Vagina (tissue), 2 donors: ENCODE measurements around the gene SLC26A6. TPM values are rescaled to one million over a fixed set of nuclear protein-coding genes. Genes with fewer than 3 reads are reported as not detected.

Experiments used
- DNase-seq, 2 donors: peaks; one replicate each; pipeline ENCODE4 v3.0.0-alpha.2; 2017; ENCODE audit errors: extremely low spot score in 2 of 2
- H3K27ac ChIP-seq: fragments of 200-600 bp; sonication (generic); one replicate; pipeline ENCODE4 v1.5.1; 2019
- H3K27me3 ChIP-seq: fragments of 200-600 bp; sonication (generic); one replicate; pipeline ENCODE4 v1.5.1; 2019
- H3K36me3 ChIP-seq, 2 donors: fragments of 200-600 bp; sonication (generic); one replicate each; pipeline ENCODE4 v1.5.1; 2017 to 2019
- H3K4me1 ChIP-seq: fragments of 200-600 bp; sonication (generic); one replicate; pipeline ENCODE4 v1.5.1; 2019
- H3K4me3 ChIP-seq, 2 donors: fragments of 200-600 bp; sonication (generic); 1 replicate in 1 of 2; 2 replicates in 1 of 2; pipeline ENCODE4 v1.5.1; 2016 to 2019
- H3K9me3 ChIP-seq: fragments of 200-600 bp; sonication (generic); one replicate; pipeline ENCODE4 v1.5.1; 2019
- POLR2A ChIP-seq, 2 donors: fragments of 450-650 bp; IDR thresholded peaks; one replicate each; pipeline ENCODE4 v1.6.1; 2017; ENCODE audit warnings: antibody characterized with exemption in 2 of 2, mild to moderate bottlenecking in 2 of 2, moderate library complexity in 2 of 2
- POLR2AphosphoS5 ChIP-seq, 2 donors: sonication (generic); formaldehyde crosslinking; IDR thresholded peaks; one replicate each; pipeline ENCODE4 v1.9.0; 2017; ENCODE audit warnings: antibody characterized with exemption in 2 of 2, mild to moderate bottlenecking in 2 of 2, low read depth in 1 of 2; ENCODE audit not compliant: insufficient read depth in 1 of 2
- intact Hi-C: fragments of 100-400 bp; cut with DNase I; formaldehyde crosslinking; loops from one replicate; pipeline ENCODE4 v1.15.1; 2023
- total RNA-seq: library from RNA; depleted of rRNA; stranded (reverse); fragments of >200 nt; gene quantifications from one replicate; pipeline ENCODE4 v1.2.3, GENCODE V29; 2016
- TF ChIP-seq, protein P1 (sequence below), 3 experiments: fragments of 450-650 bp in 2 of 3; fragments of 200-600 bp in 1 of 3; sonication (generic) in 1 of 3; IDR thresholded peaks; one replicate each; pipeline ENCODE4 v1.5.1; 2017 to 2019; ENCODE audit warnings: antibody characterized with exemption in 3 of 3, mild to moderate bottlenecking in 2 of 3, moderate library complexity in 2 of 3

The SLC26A6 gene
- total RNA-seq, 1 donor from 2014 or later, result 35.1 TPM

GRCh38 chr3:48655063-48655462 is 19.8 kb upstream of the SLC26A6 start:
- Histone ChIP-seq H3K9me3 (no peaks in the 10 kb centered on the region), H3K4me1 (peaks cover 18% of the 10 kb centered on the region), H3K27me3 (no peaks in the 10 kb centered on the region), H3K4me3 (no peak overlapping the region), H3K27ac (no peak overlapping the region), H3K36me3 (no peaks in the 10 kb centered on the region)
- intact Hi-C loops, result no loop called here
- DNase-seq, result no peak
- TF ChIP-seq POLR2A (IDR thresholded peaks at IDR 0.05), result no peak
- TF ChIP-seq POLR2AphosphoS5 (IDR thresholded peaks at IDR 0.05; ENCODE audit: insufficient read depth in 1 of 2, low read depth in 1 of 2), result no peak
- TF ChIP-seq, protein P1, sequence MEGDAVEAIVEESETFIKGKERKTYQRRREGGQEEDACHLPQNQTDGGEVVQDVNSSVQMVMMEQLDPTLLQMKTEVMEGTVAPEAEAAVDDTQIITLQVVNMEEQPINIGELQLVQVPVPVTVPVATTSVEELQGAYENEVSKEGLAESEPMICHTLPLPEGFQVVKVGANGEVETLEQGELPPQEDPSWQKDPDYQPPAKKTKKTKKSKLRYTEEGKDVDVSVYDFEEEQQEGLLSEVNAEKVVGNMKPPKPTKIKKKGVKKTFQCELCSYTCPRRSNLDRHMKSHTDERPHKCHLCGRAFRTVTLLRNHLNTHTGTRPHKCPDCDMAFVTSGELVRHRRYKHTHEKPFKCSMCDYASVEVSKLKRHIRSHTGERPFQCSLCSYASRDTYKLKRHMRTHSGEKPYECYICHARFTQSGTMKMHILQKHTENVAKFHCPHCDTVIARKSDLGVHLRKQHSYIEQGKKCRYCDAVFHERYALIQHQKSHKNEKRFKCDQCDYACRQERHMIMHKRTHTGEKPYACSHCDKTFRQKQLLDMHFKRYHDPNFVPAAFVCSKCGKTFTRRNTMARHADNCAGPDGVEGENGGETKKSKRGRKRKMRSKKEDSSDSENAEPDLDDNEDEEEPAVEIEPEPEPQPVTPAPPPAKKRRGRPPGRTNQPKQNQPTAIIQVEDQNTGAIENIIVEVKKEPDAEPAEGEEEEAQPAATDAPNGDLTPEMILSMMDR (IDR thresholded peaks at IDR 0.05), result no peak

DNA sequence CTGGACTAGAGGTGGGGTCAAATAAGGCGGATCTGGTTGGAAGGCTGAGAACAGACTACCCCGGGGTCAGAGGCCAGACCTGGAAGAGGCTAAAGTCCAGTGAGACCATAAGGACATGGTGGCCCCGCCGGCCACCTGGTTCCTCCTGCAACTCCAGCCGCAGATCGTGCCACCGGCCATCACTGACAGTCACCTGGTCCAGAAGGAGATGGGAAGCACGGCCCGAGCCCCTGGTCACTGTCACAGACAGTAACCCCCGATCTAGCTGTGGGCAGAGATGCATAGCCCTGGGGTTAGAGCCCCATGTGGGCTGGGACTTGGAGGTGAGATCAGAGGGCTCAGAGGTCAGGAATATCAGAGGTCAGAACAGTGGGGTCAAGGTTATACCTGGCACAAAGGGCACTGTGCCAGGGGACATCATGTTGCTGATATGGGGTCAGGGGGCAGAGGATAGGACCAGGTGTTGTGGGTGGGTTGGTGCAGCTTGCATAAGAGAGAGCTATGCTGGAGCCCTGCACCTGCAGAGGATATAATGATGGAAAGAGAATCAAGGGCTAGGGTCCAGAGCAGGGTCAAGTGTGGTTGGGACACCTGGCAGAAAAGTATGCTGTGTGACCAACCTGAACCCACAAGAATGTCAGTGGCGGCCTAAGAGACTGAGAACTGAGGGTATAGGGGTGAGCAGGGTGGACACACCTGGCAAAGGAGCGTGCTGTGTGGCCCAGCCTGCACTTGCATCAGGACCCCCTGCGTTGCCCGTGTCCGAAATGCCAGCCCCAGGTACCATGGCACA is 17.9 kb upstream of the SLC26A6 start:
- Histone ChIP-seq H3K4me1 (peaks cover 18% of the 10 kb centered on the region), H3K27ac (no peak overlapping the region), H3K4me3 (no peak overlapping the region), H3K36me3 (no peaks in the 10 kb centered on the region), H3K9me3 (no peaks in the 10 kb centered on the region), H3K27me3 (no peaks in the 10 kb centered on the region)
- TF ChIP-seq POLR2A (IDR thresholded peaks at IDR 0.05), result no peak
- TF ChIP-seq POLR2AphosphoS5 (IDR thresholded peaks at IDR 0.05; ENCODE audit: insufficient read depth in 1 of 2, low read depth in 1 of 2), result no peak
- TF ChIP-seq, protein P1 (IDR thresholded peaks at IDR 0.05), result no peak
- intact Hi-C loops, result no loop called here
- DNase-seq, result no peak

GRCh38 chr3:48651771-48652170 is 16.5 kb upstream of the SLC26A6 start:
- intact Hi-C loops, result no loop called here
- Histone ChIP-seq H3K9me3 (no peaks in the 10 kb centered on the region), H3K27me3 (no peaks in the 10 kb centered on the region), H3K27ac (no peak overlapping the region), H3K36me3 (no peaks in the 10 kb centered on the region), H3K4me3 (no peak overlapping the region), H3K4me1 (peaks cover 15% of the 10 kb centered on the region)
- no peak for TF ChIP-seq POLR2A (IDR thresholded peaks at IDR 0.05)
- TF ChIP-seq, protein P1 (IDR thresholded peaks at IDR 0.05), result no peak
- TF ChIP-seq POLR2AphosphoS5 (IDR thresholded peaks at IDR 0.05; ENCODE audit: insufficient read depth in 1 of 2, low read depth in 1 of 2), result no peak
- DNase-seq, result no peak

DNA sequence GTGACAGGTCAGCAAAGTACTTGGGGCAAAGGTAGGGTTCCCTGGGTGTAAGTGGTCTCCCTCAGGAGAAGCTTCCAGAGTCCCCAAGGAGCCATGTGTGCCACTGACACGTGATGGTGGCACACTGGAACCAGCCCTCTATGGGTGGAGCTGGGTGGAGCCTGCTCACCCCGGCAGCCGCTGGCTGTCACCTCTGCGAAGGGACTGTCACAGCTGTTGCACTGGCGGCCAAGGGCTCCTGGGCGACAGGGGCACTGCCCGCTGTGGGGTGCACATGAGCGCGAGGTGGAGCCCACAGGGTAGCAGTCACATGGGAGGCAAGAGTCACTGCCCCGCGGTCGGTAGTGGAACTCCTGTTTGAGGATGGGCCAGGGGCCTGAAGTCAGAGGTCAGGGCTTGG is 15.5 kb upstream of the SLC26A6 start:
- H3K27ac ChIP-seq, result no peak overlapping the region
- H3K27me3 ChIP-seq, result no peaks in the 10 kb centered on the region
- DNase-seq, result no peak
- H3K4me3 ChIP-seq, result no peak overlapping the region
- no peaks in the 10 kb centered on the region for H3K36me3 ChIP-seq
- no peak for TF ChIP-seq POLR2AphosphoS5 (IDR thresholded peaks at IDR 0.05; ENCODE audit: insufficient read depth in 1 of 2, low read depth in 1 of 2)
- TF ChIP-seq, protein P1 (IDR thresholded peaks at IDR 0.05), result no peak
- no peak for TF ChIP-seq POLR2A (IDR thresholded peaks at IDR 0.05)
- no peaks in the 10 kb centered on the region for H3K9me3 ChIP-seq
- H3K4me1 ChIP-seq, result peaks cover 4% of the 10 kb centered on the region
- intact Hi-C loops, result no loop called here

- Histone ChIP-seq H3K27ac (no peak overlapping the region), H3K27me3 (no peaks in the 10 kb centered on the region), H3K4me3 (no peak overlapping the region), H3K4me1 (no peaks in the 10 kb centered on the region), H3K36me3 (no peaks in the 10 kb centered on the region), H3K9me3 (no peaks in the 10 kb centered on the region)
- no peak for DNase-seq
- intact Hi-C loops, result no loop called here
- TF ChIP-seq POLR2A (IDR thresholded peaks at IDR 0.05), result no peak
- TF ChIP-seq, protein P1 (IDR thresholded peaks at IDR 0.05), result no peak
- TF ChIP-seq POLR2AphosphoS5 (IDR thresholded peaks at IDR 0.05; ENCODE audit: insufficient read depth in 1 of 2, low read depth in 1 of 2), result no peak
These were observed 13.1 kb upstream of the SLC26A6 start for GRCh38 chr3:48648188-48648850.
